ENCODE results near the gene ARRDC1.

- TF ChIP-seq EZH2 (IDR thresholded peaks at IDR 0.05; ENCODE audit: borderline replicate concordance, low read depth, low read length, poor library complexity, severe bottlenecking), result no peak
- TF ChIP-seq CTCF (conservative IDR thresholded peaks at IDR 0.05; ENCODE audit: low read depth, low read length), result no peak
These were observed 35.4 kb downstream of the ARRDC1 start for GRCh38 chr9:137640862-137641261.
